ENCODE results near the gene PRODH2. TPM values are rescaled to one million over a fixed set of nuclear protein-coding genes. Genes with fewer than 3 reads are reported as not detected.
A peak's percentile ranks its signal among the peaks of the same experiment; 100 is the strongest.

PRODH2 gene
- total and polyA plus RNA-seq, 2 of the 13 experiments (the other 11 are each of a cell fraction or from before 2014, with no cell fraction given) = 86.7 to 118 TPM

DNA sequence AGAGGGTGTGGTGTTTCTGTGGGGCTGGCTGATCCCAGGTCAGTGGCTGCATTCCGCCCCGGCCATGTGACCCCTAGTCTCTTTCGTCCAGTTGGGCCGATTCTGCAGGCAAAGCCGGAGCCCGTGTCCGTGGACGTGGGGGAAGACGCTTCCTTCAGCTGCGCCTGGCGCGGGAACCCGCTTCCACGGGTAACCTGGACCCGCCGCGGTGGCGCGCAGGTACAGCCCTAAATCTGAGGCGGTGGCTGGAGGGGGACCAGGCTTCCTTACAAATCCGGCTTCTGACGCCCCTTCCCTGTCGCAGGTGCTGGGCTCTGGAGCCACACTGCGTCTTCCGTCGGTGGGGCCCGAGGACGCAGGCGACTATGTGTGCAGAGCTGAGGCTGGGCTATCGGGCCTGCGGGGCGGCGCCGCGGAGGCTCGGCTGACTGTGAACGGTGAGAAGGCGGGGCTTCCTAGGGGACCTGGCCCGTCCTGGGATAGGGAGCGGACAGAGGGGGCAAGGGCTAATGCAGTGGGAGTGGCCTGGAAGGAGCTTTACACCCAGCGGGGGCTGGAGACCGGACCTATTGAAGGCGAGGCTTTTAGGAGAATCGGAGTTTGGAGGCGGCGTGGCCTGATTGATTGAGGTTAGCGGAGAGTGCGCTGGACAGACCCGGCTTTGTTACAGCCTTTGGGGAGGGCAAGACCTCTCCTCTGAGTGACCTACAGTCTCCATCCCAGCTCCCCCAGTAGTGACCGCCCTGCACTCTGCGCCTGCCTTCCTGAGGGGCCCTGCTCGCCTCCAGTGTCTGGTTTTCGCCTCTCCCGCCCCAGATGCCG lies 48.4 kb upstream of the PRODH2 start (continued):
- no peak for TF ChIP-seq ZNF264 (CRISPR knock-in tag; IDR thresholded peaks at IDR 0.05)
- TF ChIP-seq DR1 (CRISPR knock-in tag; IDR thresholded peaks at IDR 0.05) = peak; percentile 39; the same call in 1 of the 2 replicates
- no peak for TF ChIP-seq MBNL3 (CRISPR knock-in tag; conservative IDR thresholded peaks at IDR 0.05)
- TF ChIP-seq NCOA1 (CRISPR knock-in tag; IDR thresholded peaks at IDR 0.05) = 0 out of 2 replicates have a peak, but pooled peaks have one; percentile 47
- TF ChIP-seq, protein P1, sequence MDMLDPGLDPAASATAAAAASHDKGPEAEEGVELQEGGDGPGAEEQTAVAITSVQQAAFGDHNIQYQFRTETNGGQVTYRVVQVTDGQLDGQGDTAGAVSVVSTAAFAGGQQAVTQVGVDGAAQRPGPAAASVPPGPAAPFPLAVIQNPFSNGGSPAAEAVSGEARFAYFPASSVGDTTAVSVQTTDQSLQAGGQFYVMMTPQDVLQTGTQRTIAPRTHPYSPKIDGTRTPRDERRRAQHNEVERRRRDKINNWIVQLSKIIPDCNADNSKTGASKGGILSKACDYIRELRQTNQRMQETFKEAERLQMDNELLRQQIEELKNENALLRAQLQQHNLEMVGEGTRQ (IDR thresholded peaks at IDR 0.05; ENCODE audit: low read depth, low read length) = no peak
- TF ChIP-seq, protein P1 (CRISPR knock-in tag; IDR thresholded peaks at IDR 0.05; ENCODE audit: borderline replicate concordance) = no peak
- TF ChIP-seq, protein P2, sequence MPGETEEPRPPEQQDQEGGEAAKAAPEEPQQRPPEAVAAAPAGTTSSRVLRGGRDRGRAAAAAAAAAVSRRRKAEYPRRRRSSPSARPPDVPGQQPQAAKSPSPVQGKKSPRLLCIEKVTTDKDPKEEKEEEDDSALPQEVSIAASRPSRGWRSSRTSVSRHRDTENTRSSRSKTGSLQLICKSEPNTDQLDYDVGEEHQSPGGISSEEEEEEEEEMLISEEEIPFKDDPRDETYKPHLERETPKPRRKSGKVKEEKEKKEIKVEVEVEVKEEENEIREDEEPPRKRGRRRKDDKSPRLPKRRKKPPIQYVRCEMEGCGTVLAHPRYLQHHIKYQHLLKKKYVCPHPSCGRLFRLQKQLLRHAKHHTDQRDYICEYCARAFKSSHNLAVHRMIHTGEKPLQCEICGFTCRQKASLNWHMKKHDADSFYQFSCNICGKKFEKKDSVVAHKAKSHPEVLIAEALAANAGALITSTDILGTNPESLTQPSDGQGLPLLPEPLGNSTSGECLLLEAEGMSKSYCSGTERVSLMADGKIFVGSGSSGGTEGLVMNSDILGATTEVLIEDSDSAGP (CRISPR knock-in tag; IDR thresholded peaks at IDR 0.05; ENCODE audit: borderline replicate concordance) = peak; percentile 70; the same call in 1 of the 2 replicates
- peak; percentile 62 for TF ChIP-seq HNRNPLL (IDR thresholded peaks at IDR 0.05; ENCODE audit: low read depth, low read length, poor library complexity, severe bottlenecking)
- TF ChIP-seq, protein P3, sequence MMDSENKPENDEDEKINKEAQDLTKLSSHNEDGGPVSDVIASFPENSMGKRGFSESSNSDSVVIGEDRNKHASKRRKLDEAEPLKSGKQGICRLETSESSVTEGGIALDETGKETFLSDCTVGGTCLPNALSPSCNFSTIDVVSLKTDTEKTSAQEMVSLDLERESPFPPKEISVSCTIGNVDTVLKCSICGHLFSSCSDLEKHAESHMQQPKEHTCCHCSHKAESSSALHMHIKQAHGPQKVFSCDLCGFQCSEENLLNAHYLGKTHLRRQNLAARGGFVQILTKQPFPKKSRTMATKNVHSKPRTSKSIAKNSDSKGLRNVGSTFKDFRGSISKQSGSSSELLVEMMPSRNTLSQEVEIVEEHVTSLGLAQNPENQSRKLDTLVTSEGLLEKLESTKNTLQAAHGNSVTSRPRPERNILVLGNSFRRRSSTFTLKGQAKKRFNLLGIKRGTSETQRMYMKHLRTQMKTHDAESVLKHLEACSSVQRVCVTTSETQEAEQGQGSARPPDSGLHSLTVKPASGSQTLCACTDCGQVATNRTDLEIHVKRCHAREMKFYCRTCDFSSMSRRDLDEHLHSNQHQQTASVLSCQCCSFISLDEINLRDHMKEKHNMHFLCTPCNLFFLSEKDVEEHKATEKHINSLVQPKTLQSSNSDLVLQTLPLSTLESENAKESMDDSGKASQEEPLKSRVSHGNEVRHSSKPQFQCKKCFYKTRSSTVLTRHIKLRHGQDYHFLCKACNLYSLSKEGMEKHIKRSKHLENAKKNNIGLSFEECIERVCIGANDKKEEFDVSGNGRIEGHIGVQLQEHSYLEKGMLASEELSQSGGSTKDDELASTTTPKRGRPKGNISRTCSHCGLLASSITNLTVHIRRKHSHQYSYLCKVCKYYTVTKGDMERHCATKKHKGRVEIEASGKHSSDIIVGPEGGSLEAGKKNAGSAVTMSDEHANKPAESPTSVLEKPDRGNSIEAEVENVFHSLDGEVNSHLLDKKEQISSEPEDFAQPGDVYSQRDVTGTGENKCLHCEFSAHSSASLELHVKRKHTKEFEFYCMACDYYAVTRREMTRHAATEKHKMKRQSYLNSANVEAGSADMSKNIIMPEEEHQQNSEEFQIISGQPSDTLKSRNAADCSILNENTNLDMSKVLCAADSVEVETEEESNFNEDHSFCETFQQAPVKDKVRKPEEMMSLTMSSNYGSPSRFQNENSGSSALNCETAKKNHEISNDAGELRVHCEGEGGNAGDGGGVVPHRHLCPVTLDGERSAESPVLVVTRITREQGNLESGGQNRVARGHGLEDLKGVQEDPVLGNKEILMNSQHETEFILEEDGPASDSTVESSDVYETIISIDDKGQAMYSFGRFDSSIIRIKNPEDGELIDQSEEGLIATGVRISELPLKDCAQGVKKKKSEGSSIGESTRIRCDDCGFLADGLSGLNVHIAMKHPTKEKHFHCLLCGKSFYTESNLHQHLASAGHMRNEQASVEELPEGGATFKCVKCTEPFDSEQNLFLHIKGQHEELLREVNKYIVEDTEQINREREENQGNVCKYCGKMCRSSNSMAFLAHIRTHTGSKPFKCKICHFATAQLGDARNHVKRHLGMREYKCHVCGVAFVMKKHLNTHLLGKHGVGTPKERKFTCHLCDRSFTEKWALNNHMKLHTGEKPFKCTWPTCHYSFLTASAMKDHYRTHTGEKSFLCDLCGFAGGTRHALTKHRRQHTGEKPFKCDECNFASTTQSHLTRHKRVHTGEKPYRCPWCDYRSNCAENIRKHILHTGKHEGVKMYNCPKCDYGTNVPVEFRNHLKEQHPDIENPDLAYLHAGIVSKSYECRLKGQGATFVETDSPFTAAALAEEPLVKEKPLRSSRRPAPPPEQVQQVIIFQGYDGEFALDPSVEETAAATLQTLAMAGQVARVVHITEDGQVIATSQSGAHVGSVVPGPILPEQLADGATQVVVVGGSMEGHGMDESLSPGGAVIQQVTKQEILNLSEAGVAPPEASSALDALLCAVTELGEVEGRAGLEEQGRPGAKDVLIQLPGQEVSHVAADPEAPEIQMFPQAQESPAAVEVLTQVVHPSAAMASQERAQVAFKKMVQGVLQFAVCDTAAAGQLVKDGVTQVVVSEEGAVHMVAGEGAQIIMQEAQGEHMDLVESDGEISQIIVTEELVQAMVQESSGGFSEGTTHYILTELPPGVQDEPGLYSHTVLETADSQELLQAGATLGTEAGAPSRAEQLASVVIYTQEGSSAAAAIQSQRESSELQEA (CRISPR knock-in tag; IDR thresholded peaks at IDR 0.05; ENCODE audit: not compliant biosample characterization) = no peak
- TF ChIP-seq CBFB (CRISPR knock-in tag; IDR thresholded peaks at IDR 0.05) = 0 out of 2 replicates have a peak, but pooled peaks have one; percentile 10
- TF ChIP-seq, protein P4, sequence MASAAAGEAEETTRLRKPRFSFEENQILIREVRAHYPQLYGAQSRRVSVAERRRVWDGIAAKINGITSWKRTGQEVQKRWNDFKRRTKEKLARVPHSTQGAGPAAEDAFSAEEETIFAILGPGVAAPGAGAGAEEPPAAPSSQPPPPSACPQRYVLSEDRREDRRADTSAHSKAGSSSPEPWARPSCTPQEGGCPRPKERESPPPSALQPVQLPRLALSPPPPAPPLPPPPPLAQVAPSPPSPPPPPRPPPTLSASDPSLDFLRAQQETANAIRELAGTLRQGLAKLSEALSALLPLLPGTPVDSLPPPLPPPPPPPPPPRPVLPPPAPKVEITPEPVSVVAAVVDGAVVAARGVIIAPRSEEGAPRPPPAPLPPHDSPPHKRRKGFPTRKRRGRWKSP (CRISPR knock-in tag; IDR thresholded peaks at IDR 0.05) = peak; percentile 45; the same call in 1 of the 2 replicates
- TF ChIP-seq CHCHD3 (CRISPR knock-in tag; IDR thresholded peaks at IDR 0.05) = no peak
- peak; percentile 36; the same call in 1 of the 2 replicates for TF ChIP-seq ZNF441 (CRISPR knock-in tag; IDR thresholded peaks at IDR 0.05; ENCODE audit: borderline replicate concordance)
- no peak for TF ChIP-seq SP140L (CRISPR knock-in tag; IDR thresholded peaks at IDR 0.05; ENCODE audit: borderline replicate concordance)
